ENCODE measurements around the gene CBX8.

The CBX8 gene

GRCh38 chr17:79821331-79822095 lies 24.6 kb upstream of the CBX8 start:
- in situ Hi-C loops (cut with HindIII; ENCODE audit: low sequenced_read_pairs): no loop called here

GRCh38 chr17:79820959-79821330 lies 24.1 kb upstream of the CBX8 start:
- in situ Hi-C loops (cut with HindIII; ENCODE audit: low sequenced_read_pairs): no loop called here

DNA sequence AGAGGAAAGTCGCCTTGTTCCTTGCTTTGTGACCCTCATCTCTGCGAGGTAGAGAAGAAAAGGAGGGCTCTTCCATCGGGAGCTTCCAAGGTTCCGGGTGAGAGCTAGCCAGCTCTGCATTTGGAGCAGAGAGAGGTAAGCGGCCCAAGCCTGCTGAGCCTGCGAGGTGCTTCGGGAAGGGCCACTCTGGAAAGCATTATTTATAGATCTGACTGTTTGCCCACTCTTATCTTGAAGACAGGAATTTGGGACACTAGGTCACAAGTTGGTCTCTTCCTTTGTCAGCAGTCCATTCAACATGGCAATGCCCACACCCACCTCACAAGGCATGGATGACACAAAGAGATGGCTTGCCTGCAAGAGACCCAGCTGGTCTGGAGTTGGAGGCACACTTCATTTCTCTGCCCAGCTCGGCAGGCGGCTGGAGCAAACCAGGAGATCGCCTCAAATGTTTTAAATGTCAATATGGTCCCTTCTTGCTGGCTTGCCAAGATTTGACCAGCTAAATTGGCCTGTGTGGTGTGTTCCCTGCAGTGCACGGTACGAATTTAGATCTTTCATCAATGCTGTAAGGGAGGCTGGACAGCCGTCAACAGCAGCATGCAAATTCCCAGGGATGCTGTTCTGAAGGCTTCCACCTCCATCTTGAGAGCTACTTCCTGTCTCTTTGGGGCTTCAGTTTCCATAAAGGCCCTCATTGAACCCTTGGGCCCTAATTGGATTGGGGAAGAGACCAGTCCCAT lies 22.8 kb upstream of the CBX8 start:
- in situ Hi-C loops (cut with HindIII; ENCODE audit: low sequenced_read_pairs): no loop called here

DNA sequence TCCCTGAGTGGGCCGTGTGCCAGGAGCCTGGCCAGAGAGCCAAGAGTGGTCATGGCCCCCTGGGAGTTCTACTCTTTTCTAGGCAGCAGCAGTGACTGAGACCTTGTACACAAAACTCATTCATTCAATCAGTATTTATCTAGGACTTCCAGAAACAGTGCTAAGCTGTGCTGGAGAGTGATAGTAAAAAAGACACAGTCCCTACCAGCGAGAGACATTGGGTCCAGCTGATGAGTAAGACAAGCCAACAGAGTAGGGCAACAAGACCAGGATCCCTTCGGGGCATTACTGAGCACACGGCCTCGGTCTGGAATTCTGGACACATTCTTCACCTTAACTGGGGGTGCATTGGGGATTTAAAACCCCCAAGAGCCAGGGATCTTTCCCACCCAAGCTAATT lies 22.2 kb upstream of the CBX8 start:
- in situ Hi-C loops (cut with HindIII; ENCODE audit: low sequenced_read_pairs): no loop called here

- in situ Hi-C loops (cut with HindIII; ENCODE audit: low sequenced_read_pairs): no loop called here
Observed at GRCh38 chr17:79818026-79818758, 21.3 kb upstream of the CBX8 start.

- in situ Hi-C loops (cut with HindIII; ENCODE audit: low sequenced_read_pairs): no loop called here
Observed at GRCh38 chr17:79815836-79816461, 19.1 kb upstream of the CBX8 start.

- in situ Hi-C loops (cut with HindIII; ENCODE audit: low sequenced_read_pairs): no loop called here
Observed at GRCh38 chr17:79814974-79815835, 18.3 kb upstream of the CBX8 start.

DNA sequence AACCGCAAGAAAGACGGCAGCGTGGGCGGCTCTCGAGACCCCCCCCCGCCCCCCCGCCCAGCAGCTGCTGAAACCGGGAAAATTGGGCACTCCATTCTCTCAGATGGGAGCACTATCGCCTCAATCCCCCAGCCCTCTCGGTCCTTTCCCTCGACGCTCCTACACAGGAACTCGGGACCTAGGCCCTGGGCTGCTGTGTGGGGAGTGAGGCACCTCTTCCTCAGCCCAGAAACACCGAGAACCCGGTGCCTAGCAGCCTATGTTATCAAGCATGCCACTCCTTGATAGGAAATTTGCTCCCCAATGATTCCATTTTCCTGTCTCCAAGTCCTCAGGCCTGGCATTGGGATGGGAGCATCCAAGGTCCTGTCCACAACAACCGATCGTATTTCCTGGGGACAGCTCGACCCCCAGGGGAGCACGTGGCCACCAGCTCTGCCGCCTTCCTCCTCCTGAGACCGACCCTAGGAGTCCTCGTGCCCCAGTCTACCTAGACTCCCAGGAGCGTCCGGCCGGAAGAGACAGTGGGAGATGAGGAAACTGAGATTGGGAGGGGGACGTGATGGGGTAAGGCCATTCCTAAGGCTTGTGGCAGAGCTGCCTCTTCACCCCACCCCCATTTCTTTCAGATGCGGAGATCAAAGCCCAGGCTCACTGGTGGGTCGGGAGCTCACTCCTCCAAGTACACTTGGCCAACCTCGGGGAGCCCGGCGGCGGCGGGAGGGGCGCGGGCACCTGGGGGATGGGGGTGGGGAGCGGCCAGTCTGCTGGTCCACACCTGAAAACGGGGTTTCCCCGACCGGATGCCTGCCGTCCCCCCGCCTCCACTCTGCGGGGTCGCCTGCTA lies 17.5 kb upstream of the CBX8 start:
- in situ Hi-C loops (cut with HindIII; ENCODE audit: low sequenced_read_pairs): no loop called here

GRCh38 chr17:79813297-79814126 lies 16.6 kb upstream of the CBX8 start:
- in situ Hi-C loops (cut with HindIII; ENCODE audit: low sequenced_read_pairs): no loop called here

DNA sequence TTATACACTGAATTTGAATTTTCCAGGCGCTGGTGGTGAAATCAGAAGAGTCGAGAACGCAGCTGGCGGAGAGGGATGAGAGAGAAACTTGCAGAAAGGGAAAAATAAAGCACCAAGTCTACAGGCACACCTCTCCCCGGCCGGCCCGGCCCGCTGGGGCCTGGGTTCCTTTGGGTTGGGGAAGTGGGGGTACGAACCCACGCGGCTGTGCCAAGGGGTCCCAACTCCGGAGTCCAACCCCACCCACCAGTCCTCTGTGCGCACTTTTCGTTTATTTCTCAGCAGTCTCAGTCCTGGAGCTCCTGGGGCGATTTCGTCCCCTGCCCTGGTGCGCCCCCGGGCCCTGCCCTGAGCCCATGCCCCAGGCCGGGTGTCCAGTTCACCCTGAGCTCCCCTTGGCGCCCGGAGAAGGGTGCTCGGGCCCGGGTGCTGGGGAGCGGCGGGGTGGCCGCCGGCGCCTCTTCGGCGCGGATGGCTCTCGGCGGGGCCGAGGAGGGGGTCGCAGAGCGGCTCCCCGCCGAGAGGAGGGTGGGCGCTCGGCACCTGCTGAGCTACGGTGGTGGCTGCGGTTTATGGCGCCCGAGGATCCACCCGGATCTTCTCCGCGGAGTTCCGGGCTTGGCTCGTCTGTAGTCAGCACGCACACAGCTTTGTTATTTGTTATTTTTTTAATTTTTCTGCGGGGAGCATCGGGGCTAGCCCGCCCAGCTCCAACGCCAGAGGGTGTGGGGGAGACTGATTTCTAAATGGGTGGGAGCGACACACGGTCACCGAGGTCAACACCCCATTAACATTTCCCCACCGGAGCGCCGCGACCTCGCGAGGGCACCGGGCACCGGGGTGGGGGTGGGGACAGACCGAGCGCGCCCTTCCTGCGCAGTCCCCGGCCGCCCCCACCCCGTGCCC lies 15.7 kb upstream of the CBX8 start:
- in situ Hi-C loops (cut with HindIII; ENCODE audit: low sequenced_read_pairs): no loop called here

DNA sequence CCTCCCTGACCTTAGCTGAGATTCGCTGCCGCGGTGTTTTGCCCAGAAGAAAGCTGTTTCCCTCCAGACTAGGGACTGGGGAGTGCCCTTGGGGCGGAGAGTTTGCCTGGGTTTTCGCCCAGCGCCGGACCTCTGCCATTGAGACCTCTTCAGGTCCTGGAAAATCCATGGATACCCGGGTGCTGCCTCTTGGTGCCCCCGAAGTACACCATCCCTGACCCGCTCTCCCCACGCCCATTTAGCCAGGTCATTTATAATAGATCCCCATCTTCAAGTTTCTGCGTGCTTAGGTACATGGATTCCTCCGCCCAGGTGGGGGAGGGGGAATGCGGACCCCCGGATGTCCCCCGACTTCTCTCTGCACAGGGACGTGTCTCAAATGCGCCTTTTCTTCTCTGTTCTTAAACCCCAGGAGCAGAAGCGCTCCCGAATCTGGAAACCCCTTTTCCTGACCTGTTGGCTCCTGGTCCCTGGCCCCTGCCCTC lies 15.0 kb upstream of the CBX8 start:
- in situ Hi-C loops (cut with HindIII; ENCODE audit: low sequenced_read_pairs): no loop called here

DNA sequence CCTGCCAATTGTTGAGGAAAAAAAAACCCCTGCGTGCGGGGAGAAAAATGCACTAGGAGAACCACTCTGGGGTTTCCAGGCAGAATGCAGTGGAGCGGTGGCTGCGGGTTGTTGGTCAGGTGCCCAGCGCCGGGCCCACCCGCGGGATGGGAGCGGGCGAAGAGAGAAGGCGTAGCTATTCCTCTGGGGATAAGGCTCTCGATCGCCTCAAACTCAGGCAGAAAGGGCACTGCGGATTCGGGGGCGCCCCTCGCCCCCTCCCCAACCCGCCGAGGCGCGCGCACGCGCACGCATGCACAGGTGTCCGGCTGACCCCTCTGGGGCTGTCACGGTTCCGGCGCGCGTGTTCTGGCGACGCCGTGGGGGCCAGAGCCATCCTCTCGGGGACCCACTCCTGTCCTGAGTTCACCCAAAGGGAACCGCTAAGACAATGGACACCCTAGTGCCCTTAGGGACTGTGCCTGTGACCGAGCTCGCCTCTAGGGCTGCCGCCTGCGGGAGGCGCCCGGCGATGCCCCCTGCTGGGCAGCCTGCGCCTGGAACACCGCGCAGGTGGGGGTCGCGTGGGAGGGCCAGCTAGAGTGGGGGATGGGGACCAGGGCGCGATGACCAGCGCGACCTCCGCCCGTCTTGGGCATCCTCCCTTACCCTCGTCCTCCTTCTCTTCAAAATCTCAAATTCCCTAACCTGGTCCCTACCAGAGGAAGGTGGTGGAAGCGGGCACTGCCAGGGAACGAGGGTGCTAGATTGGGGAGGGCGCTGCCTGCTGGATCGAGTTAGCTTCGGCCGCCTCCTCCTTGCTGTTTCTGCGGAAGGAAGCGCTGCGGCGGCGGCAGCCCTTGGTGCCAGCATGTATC lies 14.4 kb upstream of the CBX8 start:
- in situ Hi-C loops (cut with HindIII; ENCODE audit: low sequenced_read_pairs): no loop called here

DNA sequence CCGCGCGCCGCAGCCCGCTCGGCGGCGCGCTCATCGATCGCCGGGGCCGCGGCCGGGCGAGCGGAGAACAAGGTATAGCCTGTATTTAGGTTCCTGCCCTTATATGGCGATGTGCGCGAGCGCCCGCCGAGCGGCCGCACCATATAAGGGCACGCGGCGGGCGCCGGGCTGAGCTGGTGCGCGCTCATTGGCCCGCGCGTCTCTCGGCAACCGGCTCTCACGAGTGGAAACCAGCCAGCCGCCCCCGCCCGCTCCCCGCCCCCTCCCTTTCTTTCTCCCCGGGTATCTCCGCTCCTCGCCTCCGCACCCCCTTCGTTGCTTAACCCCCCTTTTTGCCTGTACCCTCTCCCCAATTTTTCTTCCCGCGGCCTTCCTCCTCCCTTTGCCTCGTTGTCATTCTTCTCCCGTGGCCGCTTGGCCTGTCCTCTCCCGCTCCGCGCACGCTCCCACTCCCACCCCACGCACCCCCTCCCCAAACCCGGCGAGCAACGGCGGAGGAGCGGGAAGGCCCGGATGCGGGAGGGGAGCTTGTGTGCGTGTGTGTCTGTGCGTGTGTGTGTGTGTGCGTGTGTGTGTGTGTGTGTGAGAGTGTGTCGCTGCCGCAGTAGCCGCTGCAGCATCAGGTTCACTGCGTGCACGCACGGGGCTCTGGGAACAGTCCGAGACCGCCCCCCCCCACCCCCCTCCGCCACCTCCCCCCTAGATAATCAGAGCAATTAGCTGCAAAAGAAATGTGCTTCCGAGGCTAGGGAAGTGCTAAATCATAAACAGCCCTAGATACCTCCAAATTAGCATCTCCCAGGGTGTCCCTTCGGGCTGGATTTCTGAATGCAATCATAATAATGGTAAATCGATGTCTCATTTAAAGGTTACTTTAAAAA lies 13.5 kb upstream of the CBX8 start:
- in situ Hi-C loops (cut with HindIII; ENCODE audit: low sequenced_read_pairs): no loop called here

- in situ Hi-C loops (cut with HindIII; ENCODE audit: low sequenced_read_pairs): loop anchor here (5.0 kb wide), 1 partner anchor 83 kb away; no protein-coding TSS in a partner anchor
Observed at GRCh38 chr17:79809530-79810129, 12.8 kb upstream of the CBX8 start.
